T-cell (primary cell): Measurements from ENCODE around the gene SYT9. TPM values are rescaled to one million over a fixed set of nuclear protein-coding genes. Genes with fewer than 3 reads are reported as not detected.

Experiments used
- ATAC-seq, 4 experiments: fragments of 200-7000 bp in 3 of 4; fragments of 150-1000 bp in 1 of 4; cut with Tn5 transposase; replicated peaks in 1 of 4; 1 replicate in 3 of 4; 2 replicates in 1 of 4; pipeline ENCODE4 v1.10.0; 2021; ENCODE audit warnings: moderate library complexity in 3 of 4, mild to moderate bottlenecking in 2 of 4, moderate number of reproducible peaks in 1 of 4
- CTCF ChIA-PET, 2 donors: fragments of 300-600 bp; sonication (Branson Sonifier 250); formaldehyde crosslinking; loops; one replicate each; lab custom pipeline; 2022; ENCODE audit warnings: antibody characterized with exemption in 2 of 2; lab: Charles Lee
- POLR2A ChIA-PET, 2 donors: fragments of 300-600 bp; sonication (Branson Sonifier 250); formaldehyde crosslinking; loops; one replicate each; lab custom pipeline; 2022; ENCODE audit warnings: antibody characterized with exemption in 2 of 2; lab: Charles Lee
- DNase-seq, 35 experiments: peaks; one replicate each; pipeline versions ENCODE4 v3.0.0 to v3.0.0-alpha.2; 2013 to 2023
- H3K27ac ChIP-seq: one replicate; pipeline ENCODE4 v1.5.1; 2013; ENCODE audit warnings: low read length
- H3K27me3 ChIP-seq, 2 experiments: replicated peaks in 1 of 2; 1 replicate in 1 of 2; 2 replicates in 1 of 2; pipeline versions ENCODE4 v1.6.1 to v1.7.0; 2013; ENCODE audit warnings: low read length in 1 of 2, mixed read lengths in 1 of 2; ENCODE audit not compliant: control insufficient read depth in 2 of 2, insufficient read depth in 2 of 2; ENCODE audit errors: extremely low read depth in 1 of 2
- H3K36me3 ChIP-seq, 2 donors: 1 replicate in 1 of 2; 2 replicates in 1 of 2; pipeline versions ENCODE4 v1.6.1 to v1.7.0; 2013; ENCODE audit warnings: low read length in 1 of 2; ENCODE audit not compliant: control insufficient read depth in 2 of 2, insufficient read depth in 1 of 2; ENCODE audit errors: extremely low read depth in 1 of 2
- H3K4me1 ChIP-seq, 2 experiments: 1 replicate in 1 of 2; 2 replicates in 1 of 2; pipeline versions ENCODE4 v1.6.1 to v1.7.0; 2013; ENCODE audit warnings: low read length in 2 of 2, mixed read lengths in 1 of 2; ENCODE audit not compliant: insufficient read depth in 2 of 2, control insufficient read depth in 1 of 2; ENCODE audit errors: extremely low read depth in 1 of 2
- H3K4me3 ChIP-seq, 2 donors: 1 replicate in 1 of 2; 2 replicates in 1 of 2; pipeline versions ENCODE4 v1.5.1 to v1.7.0; 2013; ENCODE audit warnings: mild to moderate bottlenecking in 2 of 2, low read length in 1 of 2, moderate library complexity in 1 of 2; ENCODE audit not compliant: control insufficient read depth in 1 of 2; ENCODE audit errors: extremely low read depth in 1 of 2
- H3K9me3 ChIP-seq: 2 replicates; pipeline ENCODE4 v1.7.0; 2013
- H3K27ac Mint-ChIP-seq, 2 donors: one replicate each; pipeline ENCODE4 v1.8.0; 2020 to 2021; ENCODE audit warnings: mild to moderate bottlenecking in 2 of 2, mixed read lengths in 2 of 2
- H3K27me3 Mint-ChIP-seq, 2 donors: one replicate each; pipeline ENCODE4 v1.8.0; 2021 to 2022; ENCODE audit warnings: mixed read lengths in 2 of 2
- H3K36me3 Mint-ChIP-seq: one replicate; pipeline ENCODE4 v1.8.0; 2021; ENCODE audit warnings: mixed read lengths
- H3K4me1 Mint-ChIP-seq, 3 donors: one replicate each; pipeline ENCODE4 v1.8.0; 2020 to 2022; ENCODE audit warnings: mixed read lengths in 3 of 3, mild to moderate bottlenecking in 1 of 3
- H3K4me3 Mint-ChIP-seq, 3 donors: one replicate each; pipeline ENCODE4 v1.8.0; 2020 to 2022; ENCODE audit warnings: mild to moderate bottlenecking in 3 of 3, mixed read lengths in 3 of 3, moderate library complexity in 3 of 3
- H3K9me3 Mint-ChIP-seq, 3 donors: one replicate each; pipeline ENCODE4 v1.8.0; 2020 to 2022; ENCODE audit warnings: mixed read lengths in 3 of 3
- WGBS: methylation state at CpG from one replicate; pipeline ENCODE4 v1.1.5; 2013; ENCODE audit warnings: missing lambda C conversion rate; ENCODE audit not compliant: insufficient coverage; 5-methylcytosine and 5-hydroxymethylcytosine counted together
- total RNA-seq, 35 experiments: library from RNA in 6 of 35; stranded (reverse) in 6 of 35; fragments of 120-200 nt in 1 of 35; gene quantifications; one replicate each; pipeline versions ENCODE4 v1.2.1 to v1.2.4 and lab custom pipeline; 2013 to 2026

Gene SYT9
- total RNA-seq, 5 donors from 2014 or later (not counting 1 experiment from before 2014, with no cell fraction given): not detected

DNA sequence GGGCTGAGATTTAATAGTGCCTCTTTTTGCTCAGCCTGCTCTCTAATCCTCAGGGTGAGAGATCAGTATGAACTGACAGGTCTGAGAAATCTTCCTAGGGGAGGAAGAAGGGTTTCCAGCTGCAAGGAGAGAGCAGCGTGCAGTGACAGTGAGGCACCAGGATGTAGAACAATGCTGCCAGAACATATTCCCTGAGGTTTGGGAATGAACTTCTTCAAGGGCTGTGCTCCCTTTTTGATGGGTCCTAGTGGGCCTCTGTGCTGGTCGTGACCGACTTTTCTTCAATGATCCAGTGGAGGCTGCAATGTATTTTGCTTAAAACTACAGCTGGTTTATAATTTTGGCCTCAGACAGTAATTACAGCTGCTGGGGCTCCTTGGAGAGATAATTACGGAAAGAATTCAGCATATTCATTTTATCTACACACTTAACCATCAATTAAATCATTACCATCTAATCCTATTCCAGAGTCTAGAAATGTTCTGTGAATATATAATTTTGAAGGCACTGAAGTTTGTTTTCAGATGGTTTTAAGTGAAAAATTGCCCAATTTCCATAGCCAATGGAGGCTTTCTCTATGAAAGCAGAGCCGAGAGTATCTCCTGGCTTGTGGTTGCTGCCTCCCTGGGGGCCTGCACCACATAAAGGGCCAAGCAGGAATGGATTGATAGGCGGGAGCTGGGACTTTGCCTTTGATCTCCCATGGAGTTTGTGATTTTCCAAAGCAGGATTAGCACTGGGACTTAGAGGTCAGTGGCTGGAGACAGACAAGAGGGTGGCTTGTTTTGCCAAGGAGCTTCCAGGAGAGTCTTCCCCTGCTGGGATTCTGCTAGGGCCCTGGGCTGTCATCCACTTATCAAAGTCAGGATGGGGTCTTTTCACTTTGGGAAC, 192.6 kb downstream of the SYT9 start:
- CTCF ChIA-PET: interaction anchor here in 1 of 2 donors (5.2 kb wide), 1 partner anchor 346 kb away, joined by 41 read pairs; no protein-coding TSS in a partner anchor
- Mint-ChIP-seq H3K27ac (no peak overlapping the region), H3K36me3 (no peaks in the 10 kb centered on the region)

GRCh38 chr11:7445564-7445963, 193.9 kb downstream of the SYT9 start:
- H3K27ac Mint-ChIP-seq: no peak overlapping the region
- Histone ChIP-seq H3K9me3 (no peaks in the 10 kb centered on the region), H3K4me3 (no peak overlapping the region), H3K27ac (no peak overlapping the region), H3K36me3 (no peaks in the 10 kb centered on the region), H3K4me1 (no peaks in the 10 kb centered on the region), H3K27me3 (peaks cover 0 to 12% of the 10 kb centered on the region in 2 experiments)
- no peaks in the 10 kb centered on the region for H3K36me3 Mint-ChIP-seq
- H3K4me1 Mint-ChIP-seq: no peaks in the 10 kb centered on the region
- 89% methylated on average over 5 of the region's 5 CpGs for WGBS
- DNase-seq (no peak), ATAC-seq (no peak)
- H3K9me3 Mint-ChIP-seq: no peaks in the 10 kb centered on the region
- ChIA-PET CTCF (no interaction called here), POLR2A (no interaction called here)
- peaks cover 0 to 3% of the 10 kb centered on the region in 2 donors for H3K27me3 Mint-ChIP-seq
- H3K4me3 Mint-ChIP-seq: no peak overlapping the region

More for the DNA sequence above, 192.6 kb downstream of the SYT9 start:
- Histone ChIP-seq H3K4me3 (no peak overlapping the region), H3K27ac (no peak overlapping the region), H3K9me3 (no peaks in the 10 kb centered on the region), H3K4me1 (no peaks in the 10 kb centered on the region), H3K27me3 (peaks cover 0 to 12% of the 10 kb centered on the region in 2 experiments), H3K36me3 (no peaks in the 10 kb centered on the region)
- ATAC-seq: no peak
- no peaks in the 10 kb centered on the region for H3K9me3 Mint-ChIP-seq
- DNase-seq: no peak
- POLR2A ChIA-PET: no interaction called here
- H3K4me1 Mint-ChIP-seq: peaks cover 0 to under 1% (median 0%) of the 10 kb centered on the region in 3 donors
- WGBS: 81% methylated on average over 4 of the region's 6 CpGs
- H3K4me3 Mint-ChIP-seq: no peak overlapping the region
- H3K27me3 Mint-ChIP-seq: peaks cover 0 to 3% of the 10 kb centered on the region in 2 donors

DNA sequence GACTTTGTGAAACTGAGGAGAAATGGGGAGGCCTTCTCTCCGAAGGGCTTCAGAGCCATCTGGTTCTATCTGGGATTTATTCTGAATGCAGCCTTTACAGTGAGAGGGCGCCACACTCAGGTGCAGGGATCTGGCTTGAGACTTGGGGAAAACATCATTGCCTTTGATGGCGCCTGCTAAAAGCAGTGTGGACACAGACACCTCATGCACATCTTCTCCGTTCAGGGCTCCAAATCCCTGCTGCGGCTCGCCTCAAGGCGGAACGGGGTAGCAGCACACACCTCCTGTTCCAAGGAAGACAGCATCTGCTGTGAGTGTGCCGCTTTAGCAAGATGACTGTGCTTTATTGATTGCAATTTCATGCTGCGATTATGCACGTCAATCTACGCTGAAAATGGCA, 196.5 kb downstream of the SYT9 start:
- H3K9me3 Mint-ChIP-seq: no peaks in the 10 kb centered on the region
- no peaks in the 10 kb centered on the region for H3K9me3 ChIP-seq
- ChIA-PET CTCF (no interaction called here), POLR2A (interaction anchor here in 1 of 2 donors (0.6 kb wide), 1 partner anchor 47 kb away, joined by 3 read pairs; no protein-coding TSS in a partner anchor)
- no peaks in the 10 kb centered on the region for H3K36me3 ChIP-seq
- no peak overlapping the region for H3K4me3 Mint-ChIP-seq
- no peaks in the 10 kb centered on the region for H3K4me1 ChIP-seq
- WGBS: 91% methylated on average over 7 of the region's 12 CpGs
- H3K27ac ChIP-seq: no peak overlapping the region
- H3K36me3 Mint-ChIP-seq: no peaks in the 10 kb centered on the region
- ATAC-seq (no peak), DNase-seq (no peak)
- H3K27me3 ChIP-seq: peaks cover 0 to 12% of the 10 kb centered on the region in 2 experiments
- H3K27ac Mint-ChIP-seq: no peak overlapping the region
- no peaks in the 10 kb centered on the region for H3K4me1 Mint-ChIP-seq
- no peak overlapping the region for H3K4me3 ChIP-seq
- H3K27me3 Mint-ChIP-seq: peaks cover 0 to 3% of the 10 kb centered on the region in 2 donors

- DNase-seq (no peak), ATAC-seq (no peak)
- Mint-ChIP-seq H3K9me3 (no peaks in the 10 kb centered on the region), H3K27me3 (peaks cover 0 to 3% of the 10 kb centered on the region in 2 donors), H3K36me3 (no peaks in the 10 kb centered on the region), H3K27ac (no peak overlapping the region), H3K4me3 (no peak overlapping the region), H3K4me1 (no peaks in the 10 kb centered on the region)
- H3K27me3 ChIP-seq: peaks cover 0 to 6% of the 10 kb centered on the region in 2 experiments
- no peaks in the 10 kb centered on the region for H3K4me1 ChIP-seq
- H3K36me3 ChIP-seq: no peaks in the 10 kb centered on the region
- WGBS: 100% methylated on average over 1 of the region's 3 CpGs
- no peak overlapping the region for H3K4me3 ChIP-seq
- no peak overlapping the region for H3K27ac ChIP-seq
- ChIA-PET CTCF (no interaction called here), POLR2A (no interaction called here)
- H3K9me3 ChIP-seq: no peaks in the 10 kb centered on the region
These were observed 197.6 kb downstream of the SYT9 start for GRCh38 chr11:7449211-7449840.

DNA sequence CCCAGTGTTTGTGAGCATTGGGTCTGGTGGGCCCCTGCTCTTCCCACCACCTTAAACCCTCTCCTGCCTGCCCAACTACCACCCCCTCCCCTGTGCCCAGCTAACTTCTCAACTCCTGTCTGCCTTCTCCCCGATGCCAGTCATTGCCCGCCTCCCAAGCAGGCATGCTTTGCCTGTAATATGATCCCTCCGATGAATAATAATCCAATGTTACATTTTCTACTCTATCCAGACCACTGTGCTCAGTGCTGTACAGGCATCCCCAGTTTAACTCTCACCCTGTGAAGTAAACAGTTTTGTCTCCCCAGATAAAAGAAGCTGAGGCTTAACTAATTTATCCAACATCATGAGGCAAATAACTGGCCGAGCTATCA, 198.1 kb downstream of the SYT9 start:
- Mint-ChIP-seq H3K36me3 (no peaks in the 10 kb centered on the region), H3K4me3 (no peak overlapping the region), H3K9me3 (no peaks in the 10 kb centered on the region), H3K27ac (no peak overlapping the region), H3K4me1 (no peaks in the 10 kb centered on the region), H3K27me3 (peaks cover 0 to 3% of the 10 kb centered on the region in 2 donors)
- Histone ChIP-seq H3K36me3 (no peaks in the 10 kb centered on the region), H3K27me3 (peaks cover 0 to 2% of the 10 kb centered on the region in 2 experiments), H3K9me3 (no peaks in the 10 kb centered on the region), H3K4me3 (no peak overlapping the region), H3K27ac (no peak overlapping the region), H3K4me1 (no peaks in the 10 kb centered on the region)
- ChIA-PET CTCF (interaction anchor here (1.2 to 1.4 kb wide), 2 partner anchors 11 to 13 kb away, joined by 3 to 5 read pairs; no protein-coding TSS in a partner anchor), POLR2A (no interaction called here)
- DNase-seq (no peak), ATAC-seq (no peak)
- WGBS: 92% methylated on average over 3 of the region's 4 CpGs

- DNase-seq (no peak), ATAC-seq (no peak)
- no peaks in the 10 kb centered on the region for H3K9me3 ChIP-seq
- H3K36me3 ChIP-seq: no peaks in the 10 kb centered on the region
- no peaks in the 10 kb centered on the region for H3K4me1 Mint-ChIP-seq
- no peak overlapping the region for H3K4me3 Mint-ChIP-seq
- WGBS: 100% methylated on average over 1 of the region's 3 CpGs
- H3K36me3 Mint-ChIP-seq: no peaks in the 10 kb centered on the region
- H3K27me3 ChIP-seq: peaks cover 0 to 2% of the 10 kb centered on the region in 2 experiments
- H3K27ac ChIP-seq: no peak overlapping the region
- ChIA-PET POLR2A (no interaction called here), CTCF (interaction anchor here (0.8 to 1.4 kb wide), 4 partner anchors 10 to 14 kb away, joined by 3 to 5 read pairs (median 3); no protein-coding TSS in a partner anchor)
- no peak overlapping the region for H3K4me3 ChIP-seq
- H3K27me3 Mint-ChIP-seq: no peaks in the 10 kb centered on the region
- no peaks in the 10 kb centered on the region for H3K9me3 Mint-ChIP-seq
- H3K4me1 ChIP-seq: no peaks in the 10 kb centered on the region
- H3K27ac Mint-ChIP-seq: no peak overlapping the region
These were observed 199.1 kb downstream of the SYT9 start for GRCh38 chr11:7450836-7451235.
